K562 (cell line): ENCODE data around the gene EPHA4. TPM values are rescaled to one million over a fixed set of nuclear protein-coding genes. Genes with fewer than 3 reads are reported as not detected.

ENCODE experiments used
- ATAC-seq: fragments of 200-7000 bp; cut with Tn5 transposase; 3 replicates; pipeline ENCODE4 v1.9.1; 2020; ENCODE audit warnings: moderate library complexity
- BruUV-seq: library from RNA; stranded (reverse); fragments of 400-500 nt; replicated peaks from 2 replicates; lab custom pipeline; 2021; lab: Mats Ljungman, UMichigan
- CTCF ChIA-PET: fragments of 300-600 bp; formaldehyde crosslinking; extraction: SDS; loops from one replicate; lab custom pipeline; 2021; ENCODE audit warnings: low intra/inter-chr PET ratio; lab: Yijun Ruan, JAX
- POLR2A ChIA-PET: fragments of 300-600, 350-650 bp; sonication (Branson Sonifier 250); formaldehyde crosslinking; extraction: SDS; loops from one replicate; lab custom pipeline; 2021; ENCODE audit warnings: antibody characterized with exemption, inconsistent platforms; lab: Yijun Ruan, JAX
- DNase-seq, 4 experiments: peaks; one replicate each; pipeline versions ENCODE4 v3.0.0 to v3.0.0-alpha.2; 2011 to 2018; ENCODE audit warnings: low spot score in 3 of 4, mixed read lengths in 3 of 4; ENCODE audit errors: extremely low read depth in 1 of 4
- FAIRE-seq: peaks from 2 replicates; lab custom pipeline; 2011; peaks lifted over from hg19 to GRCh38; lab: Jason Lieb, UNC
- H2AFZ ChIP-seq: 2 replicates; pipeline ENCODE4 v1.6.0; 2011; ENCODE audit warnings: low read depth, low read length, control low read depth, inconsistent platforms
- H3K27ac ChIP-seq: fragments of 200-600 bp; 3 replicates; pipeline ENCODE4 v1.8.0; 2011; ENCODE audit warnings: low read depth, mild to moderate bottlenecking, control low read depth, inconsistent platforms, low read length, moderate library complexity, mixed read lengths; ENCODE audit errors: extremely low read depth
- H3K27me3 ChIP-seq, 2 experiments: fragments of 300-600 bp in 1 of 2; 2 replicates in 1 of 2; 3 replicates in 1 of 2; pipeline versions ENCODE4 v1.6.0 to v1.8.0; 2011; ENCODE audit warnings: inconsistent platforms in 2 of 2, low read length in 2 of 2, mild to moderate bottlenecking in 1 of 2, mixed read lengths in 1 of 2, moderate library complexity in 1 of 2; ENCODE audit not compliant: control insufficient read depth in 2 of 2, insufficient read depth in 2 of 2
- H3K36me3 ChIP-seq: fragments of 300-600 bp; 3 replicates; pipeline ENCODE4 v1.8.0; 2011; ENCODE audit warnings: mild to moderate bottlenecking, low read length, inconsistent platforms; ENCODE audit not compliant: control insufficient read depth, insufficient read depth
- H3K4me1 ChIP-seq, 2 experiments: fragments of 200-600 bp in 1 of 2; replicated peaks in 1 of 2; 2 replicates in 1 of 2; 3 replicates in 1 of 2; pipeline versions ENCODE4 v1.5.1 to v1.8.0; 2011; ENCODE audit warnings: inconsistent platforms in 2 of 2, low read length in 2 of 2, mild to moderate bottlenecking in 1 of 2, mixed read lengths in 1 of 2, moderate library complexity in 1 of 2; ENCODE audit not compliant: control insufficient read depth in 2 of 2, insufficient read depth in 2 of 2
- H3K4me2 ChIP-seq: 2 replicates; pipeline ENCODE4 v1.6.1; 2011; ENCODE audit warnings: low read length, control low read depth, inconsistent platforms, mixed read lengths; ENCODE audit not compliant: insufficient read depth
- H3K4me3 ChIP-seq: fragments of 200-600 bp; sonication (generic), shearing (Covaris generic); 2 replicates; pipeline ENCODE4 v1.5.1; 2016; ENCODE audit warnings: control low read depth, inconsistent platforms
- H3K79me2 ChIP-seq: fragments of 200-600 bp; 3 replicates; pipeline ENCODE4 v1.8.0; 2011; ENCODE audit warnings: low read length, inconsistent platforms; ENCODE audit not compliant: control insufficient read depth, insufficient read depth
- H3K9ac ChIP-seq, 2 experiments: 2 replicates each; pipeline versions ENCODE4 v1.6.0 to v1.6.1; 2011; ENCODE audit warnings: low read depth in 2 of 2, low read length in 2 of 2, control low read depth in 1 of 2, inconsistent platforms in 1 of 2, mild to moderate bottlenecking in 1 of 2, mixed read lengths in 1 of 2; ENCODE audit not compliant: insufficient read depth in 1 of 2
- H3K9me1 ChIP-seq: one replicate; pipeline ENCODE4 v1.6.0; 2011; ENCODE audit warnings: inconsistent platforms, mild to moderate bottlenecking, low read length, moderate library complexity; ENCODE audit not compliant: control insufficient read depth, insufficient read depth
- H3K9me3 ChIP-seq: replicated peaks from 2 replicates; pipeline ENCODE4 v1.5.1; 2011; ENCODE audit warnings: low read depth, low read length, inconsistent platforms; ENCODE audit not compliant: control insufficient read depth, insufficient read depth
- H4K20me1 ChIP-seq: replicated peaks from 2 replicates; pipeline ENCODE4 v1.6.1; 2011; ENCODE audit warnings: low read length, inconsistent platforms, mixed read lengths; ENCODE audit not compliant: control insufficient read depth, insufficient read depth
- FOXM1 ChIP-seq, 2 experiments: fragments of 450-650 bp in 1 of 2; sonication (generic) in 1 of 2; formaldehyde crosslinking in 1 of 2; IDR thresholded peaks; 2 replicates each; pipeline versions ENCODE4 v1.6.1 to v1.9.0; 2017 to 2022; ENCODE audit warnings: low read depth in 2 of 2, mild to moderate bottlenecking in 2 of 2, missing genetic modification reagents in 1 of 2, moderate library complexity in 1 of 2
- MBD1 ChIP-seq: fragments of 250-450 bp; sonication (Bioruptor Pico); IDR thresholded peaks from 2 replicates; pipeline ENCODE4 v1.8.0; 2022; ENCODE audit warnings: inconsistent platforms
- NRF1 ChIP-seq, 2 experiments: fragments of 450-650 bp; IDR thresholded peaks in 1 of 2; conservative IDR thresholded peaks in 1 of 2; 2 replicates each; pipeline ENCODE4 v1.6.1; 2014; ENCODE audit warnings: mild to moderate bottlenecking in 2 of 2
- PTRF ChIP-seq: fragments of 450-650 bp; IDR thresholded peaks from 2 replicates; pipeline ENCODE4 v1.6.1; 2016; ENCODE audit warnings: mild to moderate bottlenecking, missing genetic modification characterization, missing compliant biosample characterization
- SAFB ChIP-seq: fragments of 200-400 bp; formaldehyde crosslinking; IDR thresholded peaks from 2 replicates; pipeline ENCODE4 v1.6.1; 2017; ENCODE audit warnings: low read depth, low read length, borderline replicate concordance
- TARDBP ChIP-seq: fragments of 450-650 bp; IDR thresholded peaks from 2 replicates; pipeline ENCODE4 v1.6.1; 2016
- ZNF143 ChIP-seq: sonication (generic); formaldehyde crosslinking; IDR thresholded peaks from 2 replicates; pipeline ENCODE4 v1.9.0; 2022; ENCODE audit warnings: mild to moderate bottlenecking, missing genetic modification reagents
- ZNF146 ChIP-seq: IDR thresholded peaks from one replicate; pipeline ENCODE4 v1.6.1; 2018; ENCODE audit warnings: missing compliant biosample characterization; ENCODE audit not compliant: unreplicated experiment
- ZNF695 ChIP-seq: fragments of 450-650 bp; formaldehyde crosslinking; IDR thresholded peaks from 2 replicates; pipeline ENCODE4 v1.4.0; 2020; ENCODE audit warnings: mild to moderate bottlenecking, moderate library complexity
- WGBS: fragments of 100-300 bp; shearing (Covaris generic); methylation state at CpG from one replicate; pipeline ENCODE4 v1.1.6; 2016; ENCODE audit warnings: low coverage, mixed read lengths; ENCODE audit not compliant: insufficient coverage; ENCODE audit errors: missing lambda C conversion rate; 5-methylcytosine and 5-hydroxymethylcytosine counted together
- in situ Hi-C: fragments of 300-500 bp; cut with MboI; formaldehyde crosslinking; loops from 4 replicates; pipeline ENCODE4 v1.15.0; 2018; ENCODE audit warnings: inconsistent platforms, mixed read lengths
- intact Hi-C: fragments of 100-400 bp; cut with micrococcal nuclease; formaldehyde crosslinking; loops from 2 replicates; pipeline ENCODE4 v1.14.2; 2022
- polyA plus RNA-seq, 8 experiments: library from polyadenylated mRNA; depleted of rRNA in 4 of 8; stranded (reverse) in 5 of 8; unstranded in 3 of 8; fragments of >200 nt; fragmentation: Nextera tagmentation in 2 of 8; fragmentation: Illumina TruSeq in 1 of 8; extraction: Ambion mirVana in 2 of 8; extraction: Trizol in 1 of 8; gene quantifications; 2 replicates each; pipeline versions ENCODE4 v1.2.1 to v1.2.3, GENCODE V29; 2011 to 2014; ENCODE audit warnings: inconsistent platforms in 1 of 8, missing spikeins in 1 of 8
- total RNA-seq, 7 experiments: library from RNA; depleted of rRNA in 6 of 7; stranded (reverse); fragments of >200 nt in 6 of 7; fragmentation: Illumina TruSeq in 2 of 7; extraction: Trizol in 2 of 7; gene quantifications; 2 replicates each; pipeline versions ENCODE4 v1.2.1 to v1.2.3, GENCODE V29; 2011 to 2021; ENCODE audit warnings: low replicate concordance in 1 of 7
- TF ChIP-seq, protein P1 (sequence below): sonication (generic); formaldehyde crosslinking; IDR thresholded peaks from 2 replicates; pipeline ENCODE4 v1.8.0; 2023; ENCODE audit warnings: missing genetic modification reagents, mild to moderate bottlenecking, borderline replicate concordance
- TF ChIP-seq, protein P2 (sequence below): sonication (generic); formaldehyde crosslinking; IDR thresholded peaks from 2 replicates; pipeline ENCODE4 v1.8.0; 2022; ENCODE audit warnings: mild to moderate bottlenecking, missing genetic modification reagents, borderline replicate concordance

The EPHA4 gene
- total and polyA plus RNA-seq, 9 of the 15 experiments (the other 6 are each of a cell fraction or from before 2014, with no cell fraction given): 0.07 to 0.09 (median 0.07) TPM; not detected in 6

- Histone ChIP-seq H3K4me1 (no peaks in the 10 kb centered on the region), H3K9me3 (no peaks in the 10 kb centered on the region), H3K9ac (no peak overlapping the region), H3K4me2 (no peak overlapping the region), H3K79me2 (no peaks in the 10 kb centered on the region), H3K36me3 (no peaks in the 10 kb centered on the region), H3K9me1 (no peaks in the 10 kb centered on the region), H4K20me1 (no peaks in the 10 kb centered on the region), H2AFZ (no peak overlapping the region), H3K4me3 (no peak overlapping the region), H3K27ac (no peak overlapping the region), H3K27me3 (no peaks in the 10 kb centered on the region)
- ATAC-seq (no peak), DNase-seq (no peak), FAIRE-seq (no peak)
- 2% methylated on average over 9 of the region's 10 CpGs for WGBS
- ChIA-PET POLR2A (interaction anchor here (0.6 kb wide), 1 partner anchor 75 kb away, joined by 3 read pairs; no protein-coding TSS in a partner anchor), CTCF (no interaction called here)
- intact Hi-C loops (no loop called here), in situ Hi-C loops (no loop called here)
- no TSS peak for BruUV-seq
- TF ChIP-seq FOXM1 (IDR thresholded peaks at IDR 0.05; ENCODE audit: low read depth) (no peak), FOXM1 (CRISPR knock-in tag; IDR thresholded peaks at IDR 0.05; ENCODE audit: low read depth) (no peak), TARDBP (no peak), ZNF143 (no peak), ZNF695 (CRISPR knock-in tag) (no peak), PTRF (no peak), NRF1 (conservative IDR thresholded peaks at IDR 0.05 in 1 of 2, IDR thresholded peaks at IDR 0.05 in 1 of 2) (no peak), MBD1 (CRISPR knock-in tag) (no peak), ZNF146 (CRISPR knock-in tag) (no peak), SAFB (no peak)
- TF ChIP-seq, protein P1, sequence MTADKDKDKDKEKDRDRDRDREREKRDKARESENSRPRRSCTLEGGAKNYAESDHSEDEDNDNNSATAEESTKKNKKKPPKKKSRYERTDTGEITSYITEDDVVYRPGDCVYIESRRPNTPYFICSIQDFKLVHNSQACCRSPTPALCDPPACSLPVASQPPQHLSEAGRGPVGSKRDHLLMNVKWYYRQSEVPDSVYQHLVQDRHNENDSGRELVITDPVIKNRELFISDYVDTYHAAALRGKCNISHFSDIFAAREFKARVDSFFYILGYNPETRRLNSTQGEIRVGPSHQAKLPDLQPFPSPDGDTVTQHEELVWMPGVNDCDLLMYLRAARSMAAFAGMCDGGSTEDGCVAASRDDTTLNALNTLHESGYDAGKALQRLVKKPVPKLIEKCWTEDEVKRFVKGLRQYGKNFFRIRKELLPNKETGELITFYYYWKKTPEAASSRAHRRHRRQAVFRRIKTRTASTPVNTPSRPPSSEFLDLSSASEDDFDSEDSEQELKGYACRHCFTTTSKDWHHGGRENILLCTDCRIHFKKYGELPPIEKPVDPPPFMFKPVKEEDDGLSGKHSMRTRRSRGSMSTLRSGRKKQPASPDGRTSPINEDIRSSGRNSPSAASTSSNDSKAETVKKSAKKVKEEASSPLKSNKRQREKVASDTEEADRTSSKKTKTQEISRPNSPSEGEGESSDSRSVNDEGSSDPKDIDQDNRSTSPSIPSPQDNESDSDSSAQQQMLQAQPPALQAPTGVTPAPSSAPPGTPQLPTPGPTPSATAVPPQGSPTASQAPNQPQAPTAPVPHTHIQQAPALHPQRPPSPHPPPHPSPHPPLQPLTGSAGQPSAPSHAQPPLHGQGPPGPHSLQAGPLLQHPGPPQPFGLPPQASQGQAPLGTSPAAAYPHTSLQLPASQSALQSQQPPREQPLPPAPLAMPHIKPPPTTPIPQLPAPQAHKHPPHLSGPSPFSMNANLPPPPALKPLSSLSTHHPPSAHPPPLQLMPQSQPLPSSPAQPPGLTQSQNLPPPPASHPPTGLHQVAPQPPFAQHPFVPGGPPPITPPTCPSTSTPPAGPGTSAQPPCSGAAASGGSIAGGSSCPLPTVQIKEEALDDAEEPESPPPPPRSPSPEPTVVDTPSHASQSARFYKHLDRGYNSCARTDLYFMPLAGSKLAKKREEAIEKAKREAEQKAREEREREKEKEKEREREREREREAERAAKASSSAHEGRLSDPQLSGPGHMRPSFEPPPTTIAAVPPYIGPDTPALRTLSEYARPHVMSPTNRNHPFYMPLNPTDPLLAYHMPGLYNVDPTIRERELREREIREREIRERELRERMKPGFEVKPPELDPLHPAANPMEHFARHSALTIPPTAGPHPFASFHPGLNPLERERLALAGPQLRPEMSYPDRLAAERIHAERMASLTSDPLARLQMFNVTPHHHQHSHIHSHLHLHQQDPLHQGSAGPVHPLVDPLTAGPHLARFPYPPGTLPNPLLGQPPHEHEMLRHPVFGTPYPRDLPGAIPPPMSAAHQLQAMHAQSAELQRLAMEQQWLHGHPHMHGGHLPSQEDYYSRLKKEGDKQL: no peak
- TF ChIP-seq, protein P2, sequence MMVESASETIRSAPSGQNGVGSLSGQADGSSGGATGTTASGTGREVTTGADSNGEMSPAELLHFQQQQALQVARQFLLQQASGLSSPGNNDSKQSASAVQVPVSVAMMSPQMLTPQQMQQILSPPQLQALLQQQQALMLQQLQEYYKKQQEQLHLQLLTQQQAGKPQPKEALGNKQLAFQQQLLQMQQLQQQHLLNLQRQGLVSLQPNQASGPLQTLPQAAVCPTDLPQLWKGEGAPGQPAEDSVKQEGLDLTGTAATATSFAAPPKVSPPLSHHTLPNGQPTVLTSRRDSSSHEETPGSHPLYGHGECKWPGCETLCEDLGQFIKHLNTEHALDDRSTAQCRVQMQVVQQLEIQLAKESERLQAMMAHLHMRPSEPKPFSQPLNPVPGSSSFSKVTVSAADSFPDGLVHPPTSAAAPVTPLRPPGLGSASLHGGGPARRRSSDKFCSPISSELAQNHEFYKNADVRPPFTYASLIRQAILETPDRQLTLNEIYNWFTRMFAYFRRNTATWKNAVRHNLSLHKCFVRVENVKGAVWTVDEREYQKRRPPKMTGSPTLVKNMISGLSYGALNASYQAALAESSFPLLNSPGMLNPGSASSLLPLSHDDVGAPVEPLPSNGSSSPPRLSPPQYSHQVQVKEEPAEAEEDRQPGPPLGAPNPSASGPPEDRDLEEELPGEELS (CRISPR knock-in tag): no peak
These were observed 42.0 kb downstream of the EPHA4 start for GRCh38 chr2:221529943-221530652.
